Right kidney (tissue), 1 donor: ENCODE data around the gene ERVV-1.
"Not testable (repeated sequence)": the region's sequence is repeated elsewhere in the genome, so short reads cannot be mapped to it uniquely, and the experiment has no call there.

Experiments used
- DNase-seq: peaks from one replicate; pipeline ENCODE4 v3.0.0-alpha.2; 2016

The ERVV-1 gene

DNA sequence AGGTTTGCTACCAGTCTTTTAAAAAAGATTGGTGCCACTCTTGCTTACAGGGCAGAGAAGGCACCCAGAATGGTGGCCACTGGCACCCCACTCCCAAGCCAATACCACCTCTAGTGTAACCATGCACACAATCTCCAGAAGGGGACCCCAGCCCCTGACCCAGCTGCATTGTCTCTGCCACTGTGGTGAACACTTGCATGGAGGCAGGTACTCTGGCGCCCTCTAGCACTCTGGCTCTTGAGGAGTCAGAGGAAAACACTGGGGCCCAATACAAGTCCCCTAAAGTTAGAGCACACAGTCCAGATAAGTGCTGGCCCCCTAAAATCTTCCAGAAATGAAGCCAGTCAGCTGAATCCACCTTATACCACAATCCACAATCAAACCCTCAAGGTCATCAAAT lies 6.0 kb downstream of the ERVV-1 start:
- DNase-seq, result no peak

DNA sequence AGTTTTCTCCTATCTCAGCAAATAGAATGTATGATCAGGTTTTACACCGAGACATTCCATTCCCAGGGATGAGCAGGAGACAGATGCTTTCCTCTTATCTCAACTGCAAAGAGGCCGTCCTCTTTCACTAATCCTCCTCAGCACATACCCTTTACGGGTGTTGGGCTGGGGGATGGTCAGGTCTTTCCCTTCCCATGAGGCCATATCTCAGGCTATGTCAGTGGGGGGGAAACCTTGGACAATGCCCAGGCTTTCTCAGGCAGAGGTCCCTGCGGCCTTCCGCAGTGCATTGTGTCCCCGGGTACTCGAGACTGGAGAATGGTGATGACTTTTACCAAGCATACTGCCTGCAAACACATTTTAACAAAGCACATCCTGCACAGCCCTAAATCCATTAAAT lies 14.6 kb downstream of the ERVV-1 start:
- DNase-seq, result not testable (repeated sequence)

DNA sequence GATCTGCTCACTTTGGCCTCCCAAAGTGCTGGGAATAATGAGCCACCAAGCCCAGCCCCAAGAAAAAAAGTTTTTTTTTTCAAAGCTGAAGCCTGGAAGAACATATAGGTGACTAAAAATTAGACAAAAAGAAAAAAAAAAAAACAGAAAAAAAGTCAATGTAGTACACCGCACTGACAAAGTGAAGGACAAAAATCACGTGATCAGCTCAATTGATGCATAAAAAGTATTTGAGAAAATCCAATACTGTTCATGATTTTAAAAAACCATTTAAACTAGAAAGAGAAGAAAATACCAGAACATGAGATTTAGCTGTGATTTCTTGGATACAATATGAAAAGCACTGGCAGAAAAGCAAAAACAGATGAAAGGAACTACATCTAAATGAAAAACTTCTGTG lies 20.3 kb downstream of the ERVV-1 start:
- no peak for DNase-seq

DNA sequence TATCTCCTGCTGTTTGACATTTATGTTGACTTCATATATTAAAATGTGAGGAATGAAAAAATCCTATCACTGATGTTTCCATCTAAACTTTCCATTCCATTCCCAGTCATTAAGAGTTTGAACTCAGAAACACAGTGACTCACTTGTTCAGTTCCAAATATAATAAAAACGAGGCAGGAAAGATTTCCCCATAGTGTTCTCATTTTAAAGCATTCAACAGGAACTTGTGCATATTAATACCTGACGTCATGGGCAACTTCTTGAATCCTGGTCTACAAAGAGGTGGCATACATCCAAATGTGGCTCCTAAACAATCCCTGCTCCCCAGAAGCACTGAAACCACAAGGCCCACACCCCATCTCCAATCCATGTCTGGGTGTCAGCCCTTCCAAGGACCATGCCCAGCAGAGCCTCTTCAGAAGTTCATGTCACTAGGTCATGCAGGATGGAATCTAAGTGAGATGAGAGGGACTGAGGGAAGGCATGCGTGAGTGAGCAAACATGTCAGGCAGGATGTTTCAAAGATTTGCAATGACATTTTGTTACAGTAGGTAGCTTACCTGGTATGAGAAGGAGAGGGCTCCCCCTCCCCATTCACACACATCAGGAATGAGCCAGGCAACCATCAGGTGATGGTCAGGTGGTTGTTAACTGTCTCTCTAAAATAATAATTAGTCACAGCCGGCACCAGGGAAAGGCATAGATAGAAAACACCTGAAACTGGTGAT lies 21.4 kb downstream of the ERVV-1 start:
- no peak for DNase-seq

DNA sequence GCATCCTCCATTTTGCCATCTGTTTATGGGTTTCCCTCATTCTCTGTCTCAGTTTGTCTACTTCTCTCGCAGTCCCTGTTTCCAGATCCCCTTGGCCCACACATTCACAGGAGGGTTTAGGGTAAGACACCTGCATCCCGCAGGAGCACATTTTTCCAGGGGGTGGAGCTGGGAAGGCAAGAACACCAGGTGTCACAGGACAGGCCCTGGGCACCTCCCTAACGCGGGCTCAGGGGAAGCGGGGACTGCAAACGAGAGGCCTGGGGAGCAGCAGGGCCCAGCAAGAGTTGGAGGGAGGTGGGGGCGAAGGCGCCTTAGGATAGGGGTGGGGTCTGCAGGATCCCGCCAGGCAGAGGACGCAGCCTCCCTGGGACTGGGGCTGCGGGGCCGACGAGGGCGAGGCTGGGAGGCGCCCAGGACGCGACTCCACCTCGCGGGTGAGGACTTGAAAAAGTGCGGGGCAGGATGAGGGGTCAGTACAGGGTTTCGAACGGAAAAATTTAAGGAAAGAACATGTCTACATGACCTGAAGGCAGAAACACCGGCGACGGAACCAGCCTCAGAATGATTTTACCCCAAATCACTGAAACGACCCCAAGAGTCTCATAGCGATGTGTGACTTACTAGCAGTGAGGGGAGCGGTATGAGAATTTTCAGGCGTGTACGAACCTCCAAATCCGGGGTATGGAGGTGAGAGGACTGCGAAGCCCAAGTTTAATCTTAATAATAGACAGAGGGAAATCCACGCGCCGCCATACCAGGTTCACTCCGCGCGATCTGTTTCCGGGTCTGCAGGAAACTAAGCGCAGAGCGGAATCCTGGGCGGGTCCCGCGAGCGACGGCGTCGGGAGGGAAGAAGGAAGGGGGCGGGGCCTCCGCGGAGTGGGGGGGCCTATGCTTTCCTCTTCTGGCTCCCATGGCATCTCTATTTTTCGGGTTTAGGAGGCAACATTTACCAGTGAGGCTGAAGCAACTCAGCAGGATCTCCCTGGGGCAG lies 23.7 kb downstream of the ERVV-1 start:
- peak; percentile 76 for DNase-seq

DNA sequence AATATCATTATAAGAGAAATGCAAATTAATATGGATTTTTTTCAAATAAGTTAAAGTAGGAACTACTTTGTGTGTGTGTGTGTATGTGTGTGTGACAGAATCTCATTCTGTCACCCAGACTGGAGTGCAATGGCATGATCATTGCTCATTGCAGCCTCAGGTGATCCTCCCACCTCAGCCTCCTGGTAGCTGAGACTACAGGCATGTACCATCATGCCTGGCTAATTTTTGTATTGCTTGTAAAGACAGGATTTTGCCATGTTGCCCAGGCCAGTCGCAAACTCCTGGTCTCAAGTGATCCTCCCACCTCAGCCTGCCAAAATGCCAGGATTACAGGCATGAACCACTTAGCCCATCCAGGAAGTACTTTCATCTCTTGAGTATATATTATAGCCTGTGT lies 27.6 kb downstream of the ERVV-1 start:
- DNase-seq, result no peak

DNA sequence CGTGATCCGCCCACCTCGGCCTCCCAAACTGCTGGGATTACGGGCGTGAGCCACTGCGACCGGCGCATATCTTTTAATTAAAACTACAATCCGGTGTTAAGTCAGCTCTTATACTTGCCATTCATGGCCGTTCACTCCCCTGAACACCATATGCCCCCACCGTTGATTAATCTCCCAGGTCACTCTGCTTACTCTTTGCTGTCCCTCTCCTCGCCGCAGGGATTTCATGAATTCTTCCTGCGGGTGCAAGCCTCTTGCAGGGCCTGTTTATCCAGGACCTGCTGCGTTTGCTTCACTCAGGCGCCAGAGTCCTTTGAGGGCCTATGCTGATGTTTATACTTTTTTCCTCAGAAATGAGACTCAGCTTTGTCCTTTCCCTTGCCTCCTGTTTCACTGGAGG lies 31.8 kb downstream of the ERVV-1 start:
- no peak for DNase-seq

DNA sequence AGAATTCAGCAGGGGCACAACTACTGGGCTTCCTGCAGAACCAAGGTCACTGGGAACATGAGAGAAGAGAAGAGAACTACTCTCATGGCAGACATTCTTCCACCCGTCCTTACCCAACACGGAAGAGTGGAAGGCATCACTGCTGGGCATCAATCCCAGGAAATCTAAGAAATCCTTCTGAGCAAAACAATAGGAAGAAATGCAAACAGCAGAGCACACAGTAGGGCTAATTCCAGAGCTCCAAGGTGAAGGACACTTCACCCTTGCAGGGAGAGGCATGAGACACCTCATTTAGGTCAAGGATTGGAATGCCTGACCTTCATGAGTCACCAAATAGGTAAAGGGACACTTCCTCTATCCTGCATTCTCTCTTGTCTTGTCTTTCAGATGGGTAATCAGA lies 33.7 kb downstream of the ERVV-1 start:
- no peak for DNase-seq

DNA sequence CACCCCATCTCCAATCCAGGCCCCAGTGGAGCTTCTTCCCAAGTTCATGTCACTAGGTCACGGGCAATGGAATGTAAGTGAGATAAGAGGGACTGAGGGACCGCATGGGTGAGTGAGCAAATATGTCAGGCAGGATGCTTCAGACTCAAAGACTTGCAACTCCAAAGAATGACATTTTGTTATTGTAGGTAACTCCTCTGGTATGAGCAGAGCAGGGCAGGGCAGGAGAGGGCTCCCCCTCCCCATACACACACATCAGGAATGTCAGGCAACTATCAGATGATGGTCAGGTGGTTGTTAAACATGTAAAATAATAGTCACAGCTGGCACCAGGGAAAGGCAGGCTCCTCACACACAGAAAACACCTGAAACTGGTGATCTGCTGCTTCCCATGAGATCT lies 41.4 kb downstream of the ERVV-1 start:
- DNase-seq, result no peak

DNA sequence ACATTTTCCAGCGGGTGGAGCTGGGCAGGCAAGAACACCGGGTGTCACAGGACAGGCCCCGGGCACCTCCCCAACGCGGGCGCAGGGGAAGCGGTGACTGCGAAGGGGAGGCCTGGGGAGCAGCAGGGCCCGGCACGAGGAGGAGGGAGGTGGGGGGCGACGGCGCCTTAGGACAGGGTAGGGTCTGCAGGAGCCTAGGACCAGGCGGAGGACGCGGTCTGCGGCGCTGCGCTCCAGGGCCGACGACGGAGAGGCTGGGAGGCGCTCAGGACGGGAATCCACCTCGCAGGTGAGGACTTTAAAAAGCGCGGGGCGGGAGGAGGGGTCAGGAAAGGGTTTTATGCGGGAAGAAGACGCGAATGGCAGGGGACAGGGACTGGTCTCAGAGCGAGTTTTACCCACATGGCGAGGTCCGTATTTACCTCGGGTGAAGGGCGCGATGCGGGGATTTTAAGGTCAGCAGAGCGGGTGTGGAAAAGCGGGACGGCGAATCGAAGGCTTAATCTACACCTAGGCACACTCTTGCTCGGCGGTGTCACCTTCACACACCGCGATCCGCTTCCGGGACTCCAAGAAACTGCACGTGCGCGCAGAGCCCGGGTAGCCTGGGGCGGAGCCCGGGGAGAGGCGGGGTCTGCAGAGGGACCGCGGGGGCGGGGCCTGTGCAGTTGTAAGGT lies 44.3 kb downstream of the ERVV-1 start:
- DNase-seq, result peak; percentile 61
